GM10266 (cell line): ENCODE results near the gene R3HDML.

Experiments used
- DNase-seq: peaks from one replicate; pipeline ENCODE4 v3.0.0; 2012; ENCODE audit errors: extremely low spot score
- TF ChIP-seq, protein P1 (sequence below): IDR thresholded peaks from 2 replicates; pipeline ENCODE4 v1.5.1; 2012; ENCODE audit warnings: mild to moderate bottlenecking, low read depth; ENCODE audit not compliant: control insufficient read depth, insufficient read depth; ENCODE audit errors: missing control alignments

R3HDML gene

DNA sequence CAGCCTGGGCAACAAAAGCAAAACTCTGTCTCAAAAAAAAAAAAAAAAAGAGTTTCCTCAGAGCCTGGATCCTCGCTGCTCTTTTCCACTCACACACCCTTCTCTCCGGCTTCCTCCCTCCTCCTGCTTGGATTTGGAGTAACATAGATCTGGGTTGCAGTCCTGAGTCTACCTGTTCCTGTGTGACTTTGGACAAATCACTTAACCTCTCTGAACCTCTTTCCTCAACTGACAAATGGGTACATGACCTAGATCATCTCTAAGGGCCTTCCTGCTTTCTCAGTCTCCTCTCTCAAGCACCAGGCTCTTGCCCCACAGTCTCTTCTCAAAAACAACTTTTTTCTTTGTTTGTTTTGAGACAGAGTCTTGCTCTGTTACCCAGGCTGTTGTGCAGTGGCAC is 5.6 kb upstream of the R3HDML start:
- DNase-seq: no peak
- TF ChIP-seq, protein P1, sequence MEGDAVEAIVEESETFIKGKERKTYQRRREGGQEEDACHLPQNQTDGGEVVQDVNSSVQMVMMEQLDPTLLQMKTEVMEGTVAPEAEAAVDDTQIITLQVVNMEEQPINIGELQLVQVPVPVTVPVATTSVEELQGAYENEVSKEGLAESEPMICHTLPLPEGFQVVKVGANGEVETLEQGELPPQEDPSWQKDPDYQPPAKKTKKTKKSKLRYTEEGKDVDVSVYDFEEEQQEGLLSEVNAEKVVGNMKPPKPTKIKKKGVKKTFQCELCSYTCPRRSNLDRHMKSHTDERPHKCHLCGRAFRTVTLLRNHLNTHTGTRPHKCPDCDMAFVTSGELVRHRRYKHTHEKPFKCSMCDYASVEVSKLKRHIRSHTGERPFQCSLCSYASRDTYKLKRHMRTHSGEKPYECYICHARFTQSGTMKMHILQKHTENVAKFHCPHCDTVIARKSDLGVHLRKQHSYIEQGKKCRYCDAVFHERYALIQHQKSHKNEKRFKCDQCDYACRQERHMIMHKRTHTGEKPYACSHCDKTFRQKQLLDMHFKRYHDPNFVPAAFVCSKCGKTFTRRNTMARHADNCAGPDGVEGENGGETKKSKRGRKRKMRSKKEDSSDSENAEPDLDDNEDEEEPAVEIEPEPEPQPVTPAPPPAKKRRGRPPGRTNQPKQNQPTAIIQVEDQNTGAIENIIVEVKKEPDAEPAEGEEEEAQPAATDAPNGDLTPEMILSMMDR: no peak

- DNase-seq: no peak
- TF ChIP-seq, protein P1: no peak
These were observed 2.5 kb upstream of the R3HDML start for GRCh38 chr20:44334306-44334705.

DNA sequence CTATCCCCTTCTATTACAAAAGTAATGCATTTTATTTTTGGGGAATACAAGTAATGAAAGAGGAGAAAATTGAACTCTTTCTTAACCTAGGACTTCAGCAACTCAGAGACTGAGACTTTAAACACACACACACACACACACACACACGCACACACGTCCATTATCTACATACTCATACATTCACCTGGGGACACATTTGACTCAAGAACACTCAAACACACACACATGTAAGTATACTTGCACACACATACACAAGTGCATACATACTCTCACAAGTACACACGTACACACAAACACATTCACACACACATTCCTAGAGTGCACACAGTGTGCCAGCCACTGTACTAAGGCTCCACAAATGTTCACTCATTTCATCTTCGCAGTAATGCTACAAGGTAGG is 2.1 kb upstream of the R3HDML start:
- TF ChIP-seq, protein P1: no peak
- DNase-seq: no peak

DNA sequence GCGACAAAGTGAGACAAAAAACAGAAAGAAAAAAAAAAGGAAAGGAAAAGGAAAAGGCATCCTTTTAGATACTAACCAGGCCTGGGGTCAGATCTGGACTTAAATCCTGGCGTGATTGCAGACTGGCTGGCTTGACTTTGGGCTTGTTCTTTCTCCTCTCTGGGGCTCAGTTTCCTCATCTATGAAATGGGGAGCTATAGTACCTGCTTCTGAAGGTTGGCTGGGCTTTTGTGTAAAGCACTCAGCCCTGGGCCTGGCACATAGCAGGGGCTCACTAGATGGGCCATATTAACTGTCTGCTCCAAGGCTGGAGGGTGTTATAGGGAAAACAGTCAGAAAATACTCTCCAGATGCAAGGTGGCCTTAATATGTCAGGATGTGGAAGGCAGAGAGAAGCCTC is 1.2 kb upstream of the R3HDML start:
- TF ChIP-seq, protein P1: no peak
- no peak for DNase-seq

- TF ChIP-seq, protein P1: no peak
- DNase-seq: no peak
These were observed 757 bp upstream of the R3HDML start for GRCh38 chr20:44336086-44336485.

GRCh38 chr20:44342248-44342647 is 5.4 kb downstream of the R3HDML start:
- no peak for DNase-seq
- TF ChIP-seq, protein P1: no peak

- DNase-seq: no peak
- TF ChIP-seq, protein P1: no peak
These were observed 6.4 kb downstream of the R3HDML start for GRCh38 chr20:44343162-44343675.
